Renal cortex interstitium (tissue), 15 donors: Measurements from ENCODE around the gene CCNI. TPM values are rescaled to one million over a fixed set of nuclear protein-coding genes. Genes with fewer than 3 reads are reported as not detected.

Experiments
- DNase-seq, 11 donors: peaks; one replicate each; pipeline ENCODE4 v3.0.0-alpha.2; 2013; ENCODE audit warnings: low read depth in 9 of 11, low spot score in 4 of 11; ENCODE audit errors: extremely low read depth in 1 of 11
- long read RNA-seq, 16 experiments: transcript quantifications; one replicate each; lab custom pipeline, GENCODE V29; 2026
- polyA plus RNA-seq, 3 donors: library from polyadenylated mRNA; unstranded; fragments of 120-200 nt; gene quantifications; one replicate each; pipeline ENCODE4 v1.2.1, GENCODE V29; 2013; ENCODE audit not compliant: insufficient read length in 3 of 3

CCNI gene
- 100 to 1,000 TPM; 411 to 470 (median 412) TPM for polyA plus RNA-seq
- long read RNA-seq, donor 1, transcript CCNI-201 (7 exons, 2,772 nt) = major isoform, 71 of 107 reads
- long read RNA-seq, donor 1, transcript CCNI-209 (2 exons, 390 nt) = minor isoform, 9 of 107 reads
- long read RNA-seq, donor 1, partial matches to known transcripts = 22 of 107 reads
- long read RNA-seq, donor 1, other reads (novel, unspliced or antisense) = 5 of 107 reads
- long read RNA-seq, donor 2, transcript CCNI-209 (2 exons, 390 nt) = minor isoform, 6 of 121 reads
- long read RNA-seq, donor 2, transcript CCNI-201 (7 exons, 2,772 nt) = major isoform, 61 of 121 reads
- long read RNA-seq, donor 2, partial matches to known transcripts = 48 of 121 reads
- long read RNA-seq, donor 2, other reads (novel, unspliced or antisense) = 6 of 121 reads
- long read RNA-seq, donor 3, transcript CCNI-201 (7 exons, 2,772 nt) = major isoform, 184 of 251 reads
- long read RNA-seq, donor 3, transcript CCNI-209 (2 exons, 390 nt) = minor isoform, 10 of 251 reads
- long read RNA-seq, donor 3, partial matches to known transcripts = 37 of 251 reads
- long read RNA-seq, donor 3, other reads (novel, unspliced or antisense) = 20 of 251 reads
- long read RNA-seq, donor 4, transcript CCNI-209 (2 exons, 390 nt) = minor isoform, 6 of 453 reads
- long read RNA-seq, donor 4, transcript CCNI-201 (7 exons, 2,772 nt) = major isoform, 76 of 453 reads
- long read RNA-seq, donor 4, partial matches to known transcripts = 347 of 453 reads
- long read RNA-seq, donor 4, other reads (novel, unspliced or antisense) = 24 of 453 reads
- long read RNA-seq, donor 5 = 0 reads
- long read RNA-seq, donor 6, transcript CCNI-201 (7 exons, 2,772 nt) = major isoform, 163 of 230 reads
- long read RNA-seq, donor 6, transcript CCNI-209 (2 exons, 390 nt) = minor isoform, 8 of 230 reads
- long read RNA-seq, donor 6, partial matches to known transcripts = 52 of 230 reads
- long read RNA-seq, donor 6, other reads (novel, unspliced or antisense) = 7 of 230 reads
- long read RNA-seq, donor 7, transcript CCNI-201 (7 exons, 2,772 nt) = major isoform, 108 of 256 reads
- long read RNA-seq, donor 7, partial matches to known transcripts = 137 of 256 reads
- long read RNA-seq, donor 7, other reads (novel, unspliced or antisense) = 7 of 256 reads
- long read RNA-seq, donor 8 = 0 reads
- long read RNA-seq, donor 9, transcript CCNI-201 (7 exons, 2,772 nt) = major isoform, 116 of 172 reads
- long read RNA-seq, donor 9, transcript CCNI-209 (2 exons, 390 nt) = minor isoform, 10 of 172 reads
- long read RNA-seq, donor 9, partial matches to known transcripts = 37 of 172 reads
- long read RNA-seq, donor 9, other reads (novel, unspliced or antisense) = 8 of 172 reads
- long read RNA-seq, donor 10, transcript CCNI-201 (7 exons, 2,772 nt) = major isoform, 95 of 154 reads
- long read RNA-seq, donor 10, transcript CCNI-209 (2 exons, 390 nt) = minor isoform, 8 of 154 reads
- long read RNA-seq, donor 10, partial matches to known transcripts = 44 of 154 reads
- long read RNA-seq, donor 10, other reads (novel, unspliced or antisense) = 7 of 154 reads
- long read RNA-seq, donor 11, transcript CCNI-201 (7 exons, 2,772 nt) = major isoform, 124 of 158 reads
- long read RNA-seq, donor 11, transcript CCNI-209 (2 exons, 390 nt) = minor isoform, 10 of 158 reads
- long read RNA-seq, donor 11, partial matches to known transcripts = 24 of 158 reads
- long read RNA-seq, donor 11, other reads (novel, unspliced or antisense) = 0 of 158 reads
- long read RNA-seq, donor 12, transcript CCNI-201 (7 exons, 2,772 nt) = major isoform, 24 of 32 reads
- long read RNA-seq, donor 12, partial matches to known transcripts = 7 of 32 reads
- long read RNA-seq, donor 12, other reads (novel, unspliced or antisense) = 0 of 32 reads
- long read RNA-seq, donor 13 = 0 reads
- long read RNA-seq, donor 14, transcript CCNI-209 (2 exons, 390 nt) = minor isoform, 6 of 124 reads
- long read RNA-seq, donor 14, transcript CCNI-201 (7 exons, 2,772 nt) = major isoform, 102 of 124 reads
- long read RNA-seq, donor 14, partial matches to known transcripts = 16 of 124 reads
- long read RNA-seq, donor 14, other reads (novel, unspliced or antisense) = 0 of 124 reads
- long read RNA-seq, donor 15, transcript CCNI-209 (2 exons, 390 nt) = minor isoform, 7 of 116 reads
- long read RNA-seq, donor 15, transcript CCNI-201 (7 exons, 2,772 nt) = major isoform, 78 of 116 reads
- long read RNA-seq, donor 15, partial matches to known transcripts = 31 of 116 reads
- long read RNA-seq, donor 15, other reads (novel, unspliced or antisense) = 0 of 116 reads
- long read RNA-seq, donor 16, transcript CCNI-201 (7 exons, 2,772 nt) = major isoform, 402 of 593 reads
- long read RNA-seq, donor 16, transcript CCNI-209 (2 exons, 390 nt) = minor isoform, 33 of 593 reads
- long read RNA-seq, donor 16, partial matches to known transcripts = 97 of 593 reads
- long read RNA-seq, donor 16, other reads (novel, unspliced or antisense) = 61 of 593 reads

GRCh38 chr4:77075869-77076799 lies at the start of gene CCNI:
CCNI (minus strand) TSS chr4:77075989; CDS start chr4:77066362, 9,627 bp downstream.
- DNase-seq = peak; percentile 96 to 100 (median 98)

GRCh38 chr4:77124576-77124975 lies 48.8 kb upstream of the CCNI start:
- DNase-seq = no peak

GRCh38 chr4:77123411-77123810 lies 47.6 kb upstream of the CCNI start:
- DNase-seq = no peak

GRCh38 chr4:77122656-77123055 lies 46.9 kb upstream of the CCNI start:
- DNase-seq = no peak

DNA sequence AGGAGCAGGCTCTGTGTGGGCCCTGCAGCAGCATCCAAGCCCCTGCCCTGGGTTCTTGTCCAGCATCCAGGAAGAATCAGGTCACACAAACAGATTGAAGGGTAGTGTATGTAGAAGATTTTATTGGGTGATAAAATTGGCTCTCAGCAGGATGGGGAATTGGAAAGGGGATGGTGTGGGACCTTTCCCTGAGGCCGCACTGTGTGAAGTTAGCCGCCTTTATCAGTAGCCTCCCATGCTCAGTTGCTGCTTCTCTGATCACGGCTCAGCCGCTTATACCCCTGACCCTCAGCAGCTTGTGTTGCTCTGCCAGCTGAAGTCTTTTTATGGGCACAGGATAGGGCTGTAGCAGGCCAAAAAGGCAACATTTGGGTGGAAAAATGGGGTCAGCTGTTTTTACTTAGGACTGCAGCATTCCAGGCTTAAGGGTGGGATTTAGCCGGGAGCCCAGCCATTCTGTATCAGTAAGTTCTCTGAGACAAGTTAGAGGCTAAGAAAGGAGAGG lies 46.0 kb upstream of the CCNI start:
- DNase-seq = no peak

DNA sequence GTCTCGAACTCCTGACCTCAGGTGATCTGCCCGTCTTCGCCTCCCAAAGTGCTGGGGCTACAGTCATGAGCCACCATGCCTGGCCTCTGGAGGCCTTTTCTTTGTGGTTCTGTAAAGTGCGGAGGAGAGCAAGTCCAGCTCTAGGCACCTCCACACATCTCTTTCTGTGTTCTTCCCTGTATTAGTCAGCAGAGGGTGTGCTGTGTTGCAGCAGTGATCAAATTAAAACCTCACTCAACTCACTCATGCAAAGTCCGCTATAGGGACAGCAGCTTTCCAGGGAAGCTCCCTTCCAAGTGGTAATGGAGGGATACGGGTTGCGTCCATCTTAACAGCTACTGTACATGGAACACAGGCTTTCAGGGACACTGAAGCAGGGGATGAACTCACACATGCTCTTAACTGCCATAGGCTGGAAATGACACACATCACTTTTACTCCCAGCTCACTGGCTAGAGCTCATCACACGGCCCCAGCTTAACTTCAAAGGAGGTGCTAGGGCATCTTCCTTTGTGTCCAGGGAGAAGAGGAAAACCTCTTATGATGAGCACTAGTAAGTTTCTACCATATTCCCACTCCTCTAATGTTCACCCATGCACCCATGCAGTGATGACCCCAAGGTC lies 45.2 kb upstream of the CCNI start:
- no peak for DNase-seq

GRCh38 chr4:77117721-77118120 lies 41.9 kb upstream of the CCNI start:
- DNase-seq = no peak

DNA sequence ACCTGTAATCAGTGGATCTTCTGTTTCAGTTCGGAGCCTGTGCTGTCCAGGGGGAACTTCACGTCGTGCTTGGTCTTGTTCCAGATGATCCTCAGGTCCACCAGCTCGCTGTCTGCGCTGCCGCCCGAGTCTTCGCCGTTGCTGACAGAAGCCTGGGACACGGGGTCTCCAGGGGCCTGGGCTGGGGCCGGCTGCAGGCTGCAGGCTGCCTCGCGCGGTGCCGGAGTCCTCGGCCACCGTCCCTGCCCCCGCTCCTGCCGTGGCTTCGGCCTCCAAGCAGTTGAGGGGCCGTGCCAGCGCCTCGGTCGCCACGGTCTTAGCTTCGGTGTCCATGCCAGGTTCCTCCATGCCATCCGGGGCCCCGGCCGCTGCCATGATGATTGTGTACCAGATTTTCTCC lies 37.3 kb upstream of the CCNI start:
- DNase-seq = no peak

DNA sequence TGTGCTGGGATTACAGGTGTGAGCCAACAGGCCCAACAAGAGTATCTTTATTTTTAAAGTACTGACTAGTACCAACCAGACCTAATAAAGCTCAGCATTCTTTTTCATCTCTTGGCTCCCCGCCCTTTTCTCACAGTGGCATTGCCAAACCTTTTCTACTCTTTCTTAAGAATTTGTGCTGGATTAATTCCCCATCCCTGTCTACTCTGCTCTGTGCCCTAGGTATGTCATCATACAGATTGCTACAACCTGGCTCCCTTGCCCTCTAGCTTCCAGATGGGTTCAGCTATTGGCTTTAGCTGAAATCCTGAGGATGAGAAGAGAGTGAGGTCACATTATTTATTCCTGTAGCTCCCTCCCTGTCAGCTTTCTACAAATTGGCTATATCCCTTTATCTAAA lies 34.9 kb upstream of the CCNI start:
- DNase-seq = no peak

GRCh38 chr4:77104791-77105540 lies 29.2 kb upstream of the CCNI start:
- DNase-seq = peak in 3 of 11 donors; percentile 33 to 54 (median 44)

GRCh38 chr4:77104388-77104787 lies 28.6 kb upstream of the CCNI start:
- DNase-seq = no peak

DNA sequence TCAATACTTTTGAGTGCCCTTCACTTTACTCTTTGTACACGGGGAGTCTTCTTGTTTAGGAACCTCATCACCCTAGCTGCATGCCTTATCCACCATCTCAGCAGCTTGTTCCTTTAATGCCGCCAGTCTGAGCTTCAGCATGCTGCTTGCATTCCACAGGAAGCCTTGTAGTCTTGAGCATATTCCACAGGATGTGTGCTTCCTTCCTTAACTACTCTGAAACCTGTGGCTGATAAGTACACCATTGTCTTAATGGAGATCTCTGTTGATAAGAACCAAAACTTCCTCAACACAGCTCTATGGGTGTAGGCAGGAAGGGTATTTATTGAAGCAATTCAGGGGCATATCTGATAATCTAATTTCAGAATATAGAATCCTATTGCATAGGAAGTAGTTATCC lies 24.4 kb upstream of the CCNI start:
- no peak for DNase-seq

GRCh38 chr4:77097611-77098010 lies 21.8 kb upstream of the CCNI start:
- no peak for DNase-seq

GRCh38 chr4:77095101-77095821 lies 19.5 kb upstream of the CCNI start:
- no peak for DNase-seq
